Right ventricle myocardium superior (tissue), 1 donor: ENCODE measurements around the gene CFAP299. TPM values are rescaled to one million over a fixed set of nuclear protein-coding genes. Genes with fewer than 3 reads are reported as not detected.
"Not testable (repeated sequence)": the region's sequence is repeated elsewhere in the genome, so short reads cannot be mapped to it uniquely, and the experiment has no call there.

ENCODE experiments used
- ATAC-seq: fragments of 200-7000 bp; cut with Tn5 transposase; one replicate; pipeline ENCODE4 v1.9.1; 2020; ENCODE audit warnings: mild to moderate bottlenecking; ENCODE audit not compliant: poor library complexity
- DNase-seq: peaks from one replicate; pipeline ENCODE4 v3.0.0-alpha.2; 2020
- intact Hi-C: fragments of 100-400 bp; cut with DNase I; formaldehyde crosslinking; loops from one replicate; pipeline ENCODE4 v1.11.2; 2022
- total RNA-seq: library from RNA; stranded (reverse); fragmentation: NEBNext Ultra II Directional; extraction: Animal tissue kit (Norgen Biotek cat#: 25700); gene quantifications from one replicate; pipeline ENCODE4 v1.2.1, GENCODE V29; 2021
- donor health status: DM: no; HTN: yes; CAD: no; lungs with severe emphysema.

Gene CFAP299
- total RNA-seq, 1 donor from 2014 or later = not detected

DNA sequence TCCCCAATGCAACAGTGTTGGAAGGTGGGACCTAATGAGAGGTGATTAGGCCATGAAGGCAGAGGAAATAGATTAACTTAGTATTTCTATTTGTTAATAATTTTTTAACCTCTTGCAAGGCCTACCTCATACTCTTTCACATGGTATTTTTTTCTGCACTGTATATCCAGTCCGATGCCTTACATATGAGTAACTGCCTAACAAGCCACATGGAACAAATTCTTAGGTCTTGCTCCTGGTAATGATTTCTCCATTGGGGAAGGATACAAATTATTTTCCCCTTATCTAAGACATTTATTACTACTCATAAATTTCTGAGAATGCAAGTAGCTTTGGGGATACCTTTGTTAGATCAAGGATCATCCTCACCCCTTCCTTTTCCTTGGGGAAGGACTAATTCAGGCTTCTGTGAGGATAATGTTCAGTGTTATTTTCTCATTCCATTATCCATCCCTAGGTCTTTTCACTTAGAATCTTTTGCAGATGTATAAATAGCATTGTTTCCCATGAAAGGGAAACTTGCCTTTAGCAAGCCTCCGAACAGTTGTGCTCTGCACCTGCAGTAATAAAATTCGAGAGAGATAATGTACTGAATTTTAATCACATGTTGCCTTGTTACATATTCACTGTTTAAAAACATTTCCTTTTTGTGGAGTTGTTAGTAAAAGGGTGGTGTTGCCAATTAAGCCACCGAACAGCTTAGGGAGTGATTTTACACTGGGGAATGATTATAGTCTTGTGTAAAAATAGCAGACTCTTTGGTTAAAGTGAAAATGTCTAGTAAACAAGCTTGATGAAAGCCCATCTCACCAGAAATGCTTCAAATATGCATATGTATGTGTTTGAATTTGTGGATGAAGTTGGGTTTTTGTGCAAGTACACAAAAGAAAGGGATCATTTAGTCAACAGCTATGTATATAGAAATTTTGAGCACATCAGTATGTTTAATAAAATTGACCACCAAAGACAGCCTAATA is 89.9 kb downstream of the CFAP299 start:
- intact Hi-C loops = no loop called here
- DNase-seq (no peak), ATAC-seq (no peak)

DNA sequence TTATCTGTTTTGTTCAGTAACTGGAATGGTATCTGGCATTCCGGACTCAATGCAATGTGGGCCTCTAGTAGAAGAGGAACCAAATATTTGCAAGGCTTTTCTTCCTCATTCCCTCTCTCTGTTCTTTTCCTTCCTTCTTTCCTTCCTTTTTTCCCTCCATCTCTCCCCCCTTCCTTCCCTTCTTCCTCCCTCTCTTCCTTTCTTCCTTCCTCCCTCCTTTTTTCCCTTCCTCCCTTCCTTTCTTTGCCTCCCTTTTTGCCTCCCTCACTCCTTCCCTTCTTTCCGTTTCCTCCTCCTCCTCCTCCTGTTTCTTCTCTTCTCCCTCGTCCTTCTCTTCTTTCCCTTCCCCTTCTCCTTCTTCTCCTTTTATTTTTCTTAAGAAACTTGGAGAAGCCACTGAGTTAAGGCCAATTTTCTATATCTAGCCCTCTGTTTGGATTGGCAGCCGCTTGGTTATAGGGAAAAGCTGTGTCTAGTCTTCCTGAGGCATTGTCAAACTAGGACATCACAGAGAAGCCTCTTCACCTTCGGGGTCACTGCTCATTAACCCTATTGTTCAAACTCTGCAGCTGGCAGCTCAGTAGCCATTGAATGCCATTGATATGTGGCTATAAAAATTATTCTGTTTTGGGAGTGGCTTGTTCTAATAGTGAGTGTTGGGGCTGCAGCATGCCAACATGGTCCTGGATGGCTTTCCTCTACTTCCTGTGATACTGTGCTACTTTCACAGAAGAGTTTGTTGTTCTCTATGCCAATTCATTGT is 95.9 kb downstream of the CFAP299 start:
- intact Hi-C loops = no loop called here

DNA sequence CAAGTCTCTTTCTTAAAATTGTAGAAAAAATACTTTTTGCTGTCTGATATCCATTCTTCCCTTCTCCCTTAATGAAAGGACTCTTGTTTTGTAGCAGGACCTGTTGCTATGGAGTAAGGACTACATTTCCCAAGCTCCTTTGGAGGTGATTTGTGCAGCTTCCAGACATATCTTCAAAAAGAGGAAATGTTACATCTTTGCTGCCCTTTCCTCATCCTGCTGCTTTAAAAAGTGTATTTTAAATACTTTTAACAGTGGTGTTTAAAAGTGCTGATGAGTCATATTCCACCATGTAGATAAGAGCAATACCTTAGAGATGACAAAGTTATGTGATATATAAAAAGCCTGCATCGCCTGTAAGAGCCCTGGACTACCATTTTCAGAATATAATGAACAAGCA is 98.7 kb downstream of the CFAP299 start:
- no peak for ATAC-seq
- intact Hi-C loops = no loop called here

More for the DNA sequence above, 95.9 kb downstream of the CFAP299 start:
- DNase-seq (no peak), ATAC-seq (no peak)

DNA sequence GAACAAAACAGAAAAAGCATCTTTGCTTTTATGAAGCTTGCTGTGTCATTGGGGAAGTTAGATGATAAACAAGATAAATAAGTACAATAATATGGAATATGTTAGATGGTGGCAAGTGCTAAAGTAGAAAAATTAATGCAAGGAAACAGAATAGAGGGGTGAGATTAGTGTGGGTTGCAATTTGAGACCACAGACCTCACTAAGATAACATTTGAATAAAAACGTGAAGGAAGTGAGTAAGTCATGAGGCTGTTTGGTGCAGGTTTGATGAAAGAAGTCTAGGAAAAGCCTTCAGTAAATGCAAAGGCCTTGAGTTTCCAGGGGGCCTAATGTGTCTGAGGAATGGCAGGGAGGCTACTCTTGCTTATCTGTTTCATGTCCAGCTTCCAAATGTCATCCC is 102.5 kb downstream of the CFAP299 start:
- DNase-seq (no peak), ATAC-seq (no peak)
- intact Hi-C loops = no loop called here

More for the DNA sequence above, 98.7 kb downstream of the CFAP299 start:
- no peak for DNase-seq

DNA sequence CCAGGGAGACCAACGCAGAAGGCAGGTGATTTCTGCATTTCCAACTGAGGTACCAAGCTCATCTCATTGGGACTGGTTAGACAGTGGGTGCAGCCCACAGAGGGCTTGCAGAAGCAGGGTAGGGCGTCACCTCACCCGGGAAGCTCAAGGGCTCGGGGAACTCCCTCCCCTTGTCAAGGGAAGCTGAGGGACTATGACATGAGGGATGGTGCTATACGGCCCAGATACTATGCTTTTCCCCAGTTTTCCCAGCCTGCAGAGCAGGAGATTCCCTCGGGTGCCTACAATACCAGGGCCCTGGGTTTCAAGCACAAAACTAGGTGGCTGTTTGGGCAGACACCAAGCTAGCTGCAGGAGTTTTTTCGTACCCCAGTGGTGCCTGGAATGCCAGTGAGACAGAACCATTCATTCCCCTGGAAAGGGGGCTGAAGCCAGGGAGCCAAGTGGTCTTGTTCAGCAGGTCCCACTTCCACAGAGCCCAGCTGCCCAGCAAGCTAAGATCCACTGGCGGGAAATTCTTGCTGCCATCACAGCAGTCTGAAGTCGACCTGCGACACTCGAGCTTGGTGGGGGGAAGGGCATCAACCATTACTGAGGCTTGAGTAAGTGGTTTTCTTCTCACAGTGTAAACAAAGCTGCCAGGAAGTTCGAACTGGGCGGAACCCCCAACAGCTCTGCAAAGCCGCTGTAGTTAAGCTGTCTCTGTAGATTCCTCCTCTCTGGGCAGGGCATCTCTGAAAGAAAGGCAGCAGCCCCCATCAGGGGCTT is 103.9 kb downstream of the CFAP299 start:
- DNase-seq, intact Hi-C loops, ATAC-seq: not testable (repeated sequence)

DNA sequence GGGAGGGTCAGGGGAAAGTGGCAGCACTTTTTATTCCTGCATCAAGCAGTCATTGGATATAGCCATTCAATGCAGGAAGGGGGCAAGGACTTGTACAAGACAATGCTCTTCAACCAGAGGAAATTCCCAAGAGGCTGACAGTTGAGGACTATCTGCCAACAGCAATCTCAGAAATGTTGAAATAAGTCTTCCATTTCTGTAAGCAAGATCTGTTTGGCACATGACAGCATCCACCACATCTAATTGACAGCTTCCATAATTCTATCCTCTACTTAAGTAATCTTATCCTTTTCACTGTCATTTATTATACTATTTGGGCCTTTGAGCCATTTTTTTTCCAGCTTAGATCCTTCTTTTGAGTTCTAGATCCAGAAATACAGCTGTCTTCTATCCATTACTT is 110.7 kb downstream of the CFAP299 start:
- DNase-seq (no peak), ATAC-seq (no peak)
- intact Hi-C loops = no loop called here

GRCh38 chr4:80446664-80447063 is 111.1 kb downstream of the CFAP299 start:
- ATAC-seq = no peak
- intact Hi-C loops = no loop called here
- no peak for DNase-seq

DNA sequence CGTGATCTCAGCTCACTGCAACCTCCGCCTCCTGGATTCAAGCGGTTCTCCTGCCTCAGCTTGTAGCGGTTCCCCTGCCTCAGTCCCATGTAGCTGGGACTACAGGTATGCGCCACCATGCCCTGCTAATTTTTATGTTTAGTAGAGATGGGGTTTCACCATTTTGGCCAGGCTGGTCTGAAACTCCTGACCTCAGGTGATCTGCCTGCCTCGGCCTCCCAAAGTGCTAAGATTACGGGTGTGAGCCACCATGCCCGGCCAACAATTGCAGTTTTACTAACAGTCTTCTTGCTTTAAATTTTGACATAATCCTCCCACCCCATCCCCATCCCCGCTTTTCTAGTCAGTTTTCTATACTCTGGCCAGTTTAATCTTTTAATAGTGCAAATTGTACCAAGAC is 112.0 kb downstream of the CFAP299 start:
- DNase-seq (no peak), ATAC-seq (no peak)
- intact Hi-C loops = no loop called here

GRCh38 chr4:80448056-80448455 is 112.5 kb downstream of the CFAP299 start:
- no peak for DNase-seq
- no peak for ATAC-seq
- intact Hi-C loops = no loop called here

- intact Hi-C loops = no loop called here
- ATAC-seq (no peak), DNase-seq (no peak)
Observed at GRCh38 chr4:80452055-80452454, 116.5 kb downstream of the CFAP299 start.

GRCh38 chr4:80452768-80453167 is 117.2 kb downstream of the CFAP299 start:
- no peak for ATAC-seq
- intact Hi-C loops = no loop called here
- no peak for DNase-seq

- DNase-seq (no peak), ATAC-seq (no peak)
- intact Hi-C loops = no loop called here
Observed at GRCh38 chr4:80454040-80454439, 118.5 kb downstream of the CFAP299 start.

DNA sequence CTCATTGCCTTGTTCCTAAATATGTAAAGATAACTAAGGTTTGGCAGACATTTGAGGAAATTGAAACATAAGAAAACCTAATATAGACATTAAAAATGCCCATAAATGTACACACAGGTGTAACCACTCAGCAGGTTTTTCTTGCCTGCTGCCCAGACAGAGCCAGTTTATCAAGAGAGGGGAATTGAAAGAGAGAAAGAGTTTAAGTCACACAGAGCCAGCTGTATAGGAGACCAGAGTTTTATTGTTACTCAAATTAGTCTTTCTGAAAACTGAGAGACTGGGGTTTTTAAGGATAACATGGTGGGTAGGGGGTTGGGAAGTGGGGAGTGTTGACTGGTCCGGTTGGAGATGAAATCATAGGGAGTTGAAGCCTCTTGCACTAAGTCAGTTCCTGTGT is 119.0 kb downstream of the CFAP299 start:
- ATAC-seq (no peak), DNase-seq (no peak)
- intact Hi-C loops = no loop called here

DNA sequence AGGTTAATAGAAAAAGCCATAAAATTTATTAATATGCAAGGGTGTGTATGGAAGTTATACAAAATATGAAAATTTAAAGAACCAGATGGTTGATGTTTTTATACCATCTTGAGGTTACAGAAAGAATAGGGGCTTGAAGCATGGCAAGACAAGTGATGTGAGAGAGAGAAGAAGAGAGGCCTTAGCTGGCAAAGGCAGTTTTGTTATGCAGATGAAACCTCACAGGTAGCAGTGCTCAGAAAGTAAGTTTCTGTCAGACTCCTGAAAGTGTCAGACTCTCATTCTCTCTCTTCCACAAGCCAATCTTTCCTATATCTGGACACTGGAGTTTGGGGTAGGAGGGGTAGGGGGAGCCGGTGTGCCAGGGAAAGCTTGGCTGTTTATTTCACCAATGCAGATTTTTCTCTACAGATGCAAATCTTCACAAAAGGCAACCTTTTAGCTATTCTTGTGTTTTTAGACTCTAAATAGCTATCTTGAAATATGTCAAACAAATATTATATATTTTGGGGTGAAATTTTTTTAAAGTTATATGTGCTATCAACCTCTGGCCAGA is 124.5 kb downstream of the CFAP299 start:
- intact Hi-C loops = no loop called here
- ATAC-seq = no peak
- DNase-seq = no peak

- DNase-seq (no peak), ATAC-seq (no peak)
- intact Hi-C loops = no loop called here
Observed at GRCh38 chr4:80461412-80461811, 125.9 kb downstream of the CFAP299 start.

DNA sequence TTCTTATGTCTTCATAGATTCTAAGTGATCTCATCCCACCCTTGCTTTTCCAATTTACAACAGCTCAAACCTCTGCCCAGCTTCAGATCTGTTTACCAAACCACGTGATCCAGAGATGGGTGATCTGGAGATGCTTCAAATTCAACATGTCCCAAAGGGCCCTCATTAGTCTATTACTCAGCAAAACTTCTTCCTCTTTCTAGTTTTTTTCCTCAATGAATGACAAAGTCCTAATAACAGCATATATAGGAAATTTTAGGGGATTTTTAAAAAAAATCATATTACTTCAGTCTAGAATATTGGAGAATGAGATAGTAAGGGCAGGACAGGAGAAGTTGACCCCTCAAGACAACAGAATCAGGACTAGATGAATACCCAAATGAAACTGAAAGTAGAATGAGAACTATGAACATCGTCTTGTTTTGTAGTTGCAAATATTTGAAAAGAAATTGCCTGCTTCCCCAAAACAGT is 127.1 kb downstream of the CFAP299 start:
- intact Hi-C loops = no loop called here
- ATAC-seq (no peak), DNase-seq (no peak)

GRCh38 chr4:80463509-80463908 is 128.0 kb downstream of the CFAP299 start:
- DNase-seq (no peak), ATAC-seq (no peak)
- intact Hi-C loops = no loop called here

DNA sequence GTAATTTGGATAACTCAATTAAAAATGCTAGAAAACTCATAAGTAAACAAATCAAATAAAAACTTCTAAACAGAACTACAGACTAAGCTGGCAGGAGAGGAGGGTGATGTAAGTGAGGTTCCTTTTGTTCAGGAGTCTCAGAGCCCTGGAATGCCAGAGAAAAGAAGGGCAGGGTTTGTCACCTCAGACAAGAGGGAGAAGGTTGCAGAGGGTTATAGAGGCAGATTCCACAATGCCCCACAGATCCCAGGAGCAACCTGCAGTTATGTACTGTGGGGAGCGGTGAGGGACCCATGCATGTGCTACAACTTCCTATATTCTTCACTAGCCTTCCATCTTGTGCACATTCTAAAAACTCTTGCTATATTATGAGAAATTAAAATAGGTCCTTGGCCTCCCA is 129.7 kb downstream of the CFAP299 start:
- no peak for DNase-seq
- intact Hi-C loops = no loop called here
- no peak for ATAC-seq

GRCh38 chr4:80465736-80466135 is 130.2 kb downstream of the CFAP299 start:
- intact Hi-C loops = no loop called here
- no peak for DNase-seq
- ATAC-seq = no peak
